Adrenal gland (tissue), 5 donors: Measurements from ENCODE around the gene CMC2.

Experiments
- POLR2A ChIP-seq, 2 donors: fragments of 450-650 bp; IDR thresholded peaks; one replicate each; pipeline ENCODE4 v1.6.1; 2017; ENCODE audit warnings: antibody characterized with exemption in 2 of 2, mild to moderate bottlenecking in 2 of 2, moderate library complexity in 1 of 2
- TF ChIP-seq, protein P1 (sequence below), 6 experiments: fragments of 450-650 bp in 4 of 6; fragments of 200-600 bp in 2 of 6; sonication (generic) in 1 of 6; IDR thresholded peaks; 1 replicate in 5 of 6; 2 replicates in 1 of 6; pipeline versions ENCODE4 v1.5.1 to v1.8.0; 2016 to 2021; ENCODE audit warnings: antibody characterized with exemption in 6 of 6, mild to moderate bottlenecking in 2 of 6, moderate library complexity in 1 of 6
- donor health status: DM: no; HTN: no; CAD: no.

DNA sequence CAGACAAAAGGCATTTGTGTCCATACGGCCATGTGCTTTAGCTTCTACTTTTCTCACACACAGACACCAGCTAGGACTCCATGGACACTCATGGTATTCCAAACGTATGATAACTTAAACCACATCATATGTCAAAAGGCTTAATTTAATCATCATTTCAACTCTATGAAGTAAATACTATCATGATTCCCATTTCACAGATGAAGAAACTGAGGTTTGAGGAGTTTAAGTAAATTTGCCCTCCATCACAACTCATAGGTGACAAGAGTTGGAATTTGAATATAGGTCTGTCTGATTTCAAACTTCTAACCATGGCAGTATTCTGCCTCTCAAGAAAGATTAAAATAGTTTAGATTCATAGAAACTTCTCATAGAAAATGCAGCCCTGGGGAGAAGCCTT lies 43.8 kb downstream of the CMC2 start:
- TF ChIP-seq, protein P1, sequence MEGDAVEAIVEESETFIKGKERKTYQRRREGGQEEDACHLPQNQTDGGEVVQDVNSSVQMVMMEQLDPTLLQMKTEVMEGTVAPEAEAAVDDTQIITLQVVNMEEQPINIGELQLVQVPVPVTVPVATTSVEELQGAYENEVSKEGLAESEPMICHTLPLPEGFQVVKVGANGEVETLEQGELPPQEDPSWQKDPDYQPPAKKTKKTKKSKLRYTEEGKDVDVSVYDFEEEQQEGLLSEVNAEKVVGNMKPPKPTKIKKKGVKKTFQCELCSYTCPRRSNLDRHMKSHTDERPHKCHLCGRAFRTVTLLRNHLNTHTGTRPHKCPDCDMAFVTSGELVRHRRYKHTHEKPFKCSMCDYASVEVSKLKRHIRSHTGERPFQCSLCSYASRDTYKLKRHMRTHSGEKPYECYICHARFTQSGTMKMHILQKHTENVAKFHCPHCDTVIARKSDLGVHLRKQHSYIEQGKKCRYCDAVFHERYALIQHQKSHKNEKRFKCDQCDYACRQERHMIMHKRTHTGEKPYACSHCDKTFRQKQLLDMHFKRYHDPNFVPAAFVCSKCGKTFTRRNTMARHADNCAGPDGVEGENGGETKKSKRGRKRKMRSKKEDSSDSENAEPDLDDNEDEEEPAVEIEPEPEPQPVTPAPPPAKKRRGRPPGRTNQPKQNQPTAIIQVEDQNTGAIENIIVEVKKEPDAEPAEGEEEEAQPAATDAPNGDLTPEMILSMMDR (IDR thresholded peaks at IDR 0.05), result no peak
- TF ChIP-seq POLR2A (IDR thresholded peaks at IDR 0.05), result no peak
